MM.1S (cell line): Measurements from ENCODE around the gene SMAP1.

Experiments
- DNase-seq: peaks from one replicate; pipeline ENCODE4 v3.0.0-alpha.2; 2015
- H2AFZ ChIP-seq: fragments of 300-600 bp; sonication (generic); 2 replicates; pipeline ENCODE4 v1.6.0; 2016; ENCODE audit warnings: antibody characterized with exemption, low read length
- H3F3A ChIP-seq: fragments of 300-600 bp; sonication (generic); 2 replicates; pipeline ENCODE4 v1.6.1; 2016; ENCODE audit warnings: mild to moderate bottlenecking, antibody characterized with exemption, low read length, moderate library complexity, mixed read lengths; ENCODE audit not compliant: insufficient read depth
- H3K27ac ChIP-seq: fragments of 300-600 bp; sonication (generic); 2 replicates; pipeline ENCODE4 v1.5.1; 2016; ENCODE audit warnings: mild to moderate bottlenecking, low read length
- H3K27me3 ChIP-seq: fragments of 300-600 bp; sonication (generic); replicated peaks from 2 replicates; pipeline ENCODE4 v1.6.0; 2016; ENCODE audit warnings: low read length; ENCODE audit not compliant: insufficient read depth
- H3K36me3 ChIP-seq: fragments of 300-600 bp; sonication (generic); replicated peaks from 2 replicates; pipeline ENCODE4 v1.6.1; 2016; ENCODE audit warnings: mild to moderate bottlenecking, low read length, mixed read lengths; ENCODE audit not compliant: insufficient read depth
- H3K4me1 ChIP-seq: fragments of 300-600 bp; sonication (generic); 2 replicates; pipeline ENCODE4 v1.6.1; 2016; ENCODE audit warnings: low read length, mixed read lengths
- H3K4me2 ChIP-seq: fragments of 300-600 bp; sonication (generic); 2 replicates; pipeline ENCODE4 v1.6.0; 2016; ENCODE audit warnings: low read depth, low read length
- H3K4me3 ChIP-seq: fragments of 300-600 bp; sonication (generic); 2 replicates; pipeline ENCODE4 v1.5.1; 2016; ENCODE audit warnings: low read length, mixed read lengths
- H3K79me2 ChIP-seq: fragments of 300-600 bp; sonication (generic); 2 replicates; pipeline ENCODE4 v1.6.1; 2016; ENCODE audit warnings: mixed run types, low read length, mixed read lengths
- H3K9ac ChIP-seq: fragments of 300-600 bp; sonication (generic); 2 replicates; pipeline ENCODE4 v1.6.1; 2016; ENCODE audit warnings: low read length, mixed read lengths
- H3K9me2 ChIP-seq: fragments of 300-600 bp; sonication (generic); replicated peaks from 2 replicates; pipeline ENCODE4 v1.6.1; 2016; ENCODE audit warnings: mild to moderate bottlenecking, low read length, mixed read lengths; ENCODE audit not compliant: insufficient read depth
- H3K9me3 ChIP-seq: fragments of 300-600 bp; sonication (generic); replicated peaks from 2 replicates; pipeline ENCODE4 v1.6.1; 2016; ENCODE audit warnings: mild to moderate bottlenecking, low read length, mixed read lengths; ENCODE audit not compliant: insufficient read depth
- H4K20me1 ChIP-seq: fragments of 300-600 bp; sonication (generic); 2 replicates; pipeline ENCODE4 v1.6.1; 2016; ENCODE audit warnings: mild to moderate bottlenecking, low read length, moderate library complexity, mixed read lengths; ENCODE audit not compliant: insufficient read depth
- CTCF ChIP-seq: fragments of 300-600 bp; sonication (generic); IDR thresholded peaks from 2 replicates; pipeline ENCODE4 v1.5.1; 2016; ENCODE audit warnings: antibody characterized with exemption, low read length, mixed read lengths
- EZH2 ChIP-seq: fragments of 300-600 bp; sonication (generic); optimal IDR thresholded peaks from 2 replicates; pipeline ENCODE3; 2017; ENCODE audit warnings: low read depth, mild to moderate bottlenecking, antibody characterized with exemption, low read length, mixed read lengths
- EZH2phosphoT487 ChIP-seq: fragments of 300-600 bp; sonication (generic); IDR thresholded peaks from 2 replicates; pipeline ENCODE4 v1.6.1; 2018; ENCODE audit warnings: antibody characterized with exemption, low read length

The SMAP1 gene

GRCh38 chr6:70686548-70687133, 19.0 kb downstream of the SMAP1 start:
- peaks cover 21% of the 10 kb centered on the region; the same call in 1 of the 2 replicates for H4K20me1 ChIP-seq
- H3K9me3 ChIP-seq = no peaks in the 10 kb centered on the region
- no peak overlapping the region for H2AFZ ChIP-seq
- no peaks in the 10 kb centered on the region for H3K36me3 ChIP-seq
- H3K27me3 ChIP-seq = no peaks in the 10 kb centered on the region
- TF ChIP-seq EZH2 (no peak), EZH2phosphoT487 (no peak), CTCF (peak; percentile 74)
- no peaks in the 10 kb centered on the region for H3F3A ChIP-seq
- H3K27ac ChIP-seq = no peak overlapping the region
- no peak overlapping the region for H3K4me2 ChIP-seq
- no peaks in the 10 kb centered on the region for H3K9me2 ChIP-seq
- DNase-seq = peak; percentile 47
- H3K9ac ChIP-seq = no peak overlapping the region
- H3K4me3 ChIP-seq = no peak overlapping the region
- H3K4me1 ChIP-seq = no peaks in the 10 kb centered on the region
- peaks cover 82% of the 10 kb centered on the region for H3K79me2 ChIP-seq

DNA sequence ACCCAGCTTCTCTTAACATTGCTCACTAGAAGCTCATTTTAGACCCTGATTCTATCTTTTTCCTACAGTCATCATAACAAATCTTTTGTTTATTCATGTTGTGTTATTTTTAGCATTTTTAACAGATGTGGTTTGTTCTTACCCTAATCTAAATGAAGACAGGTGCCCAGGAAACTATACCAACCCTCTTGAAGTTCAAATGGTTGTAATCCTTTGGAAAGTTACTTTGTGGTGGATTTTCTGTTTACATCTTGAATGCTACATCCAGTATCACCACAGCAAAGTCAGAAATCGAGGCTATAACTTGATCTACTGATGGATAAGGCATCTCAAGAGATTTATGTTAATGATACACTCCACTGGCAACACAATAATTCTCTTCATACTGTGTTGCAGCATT, 26.2 kb downstream of the SMAP1 start:
- Histone ChIP-seq H3K4me2 (peak overlapping the region; percentile 16; the same call in 1 of the 2 replicates), H3K9me3 (no peaks in the 10 kb centered on the region), H3K9me2 (no peaks in the 10 kb centered on the region), H3K4me1 (peaks cover 12% of the 10 kb centered on the region), H4K20me1 (peaks cover 8% of the 10 kb centered on the region; the same call in 1 of the 2 replicates), H2AFZ (no peak overlapping the region), H3K9ac (no peak overlapping the region), H3K36me3 (no peaks in the 10 kb centered on the region), H3K4me3 (no peak overlapping the region), H3K27ac (no peak overlapping the region), H3K79me2 (peaks cover 85% of the 10 kb centered on the region), H3K27me3 (no peaks in the 10 kb centered on the region), H3F3A (no peaks in the 10 kb centered on the region; the same call in 1 of the 2 replicates)
- DNase-seq = peak; percentile 29
- TF ChIP-seq EZH2phosphoT487 (no peak), EZH2 (no peak), CTCF (no peak)

- no peaks in the 10 kb centered on the region for H3K36me3 ChIP-seq
- no peak overlapping the region for H3K9ac ChIP-seq
- no peak overlapping the region for H2AFZ ChIP-seq
- no peaks in the 10 kb centered on the region for H3K9me2 ChIP-seq
- H3K9me3 ChIP-seq = no peaks in the 10 kb centered on the region
- no peak overlapping the region for H3K4me3 ChIP-seq
- H3F3A ChIP-seq = no peaks in the 10 kb centered on the region; the same call in 1 of the 2 replicates
- H4K20me1 ChIP-seq = peaks cover 8% of the 10 kb centered on the region; the same call in 1 of the 2 replicates
- no peak overlapping the region for H3K27ac ChIP-seq
- TF ChIP-seq EZH2phosphoT487 (no peak), CTCF (no peak), EZH2 (no peak)
- H3K4me2 ChIP-seq = no peak overlapping the region; the same call in 1 of the 2 replicates
- H3K27me3 ChIP-seq = no peaks in the 10 kb centered on the region
- H3K4me1 ChIP-seq = peaks cover 12% of the 10 kb centered on the region
- no peak for DNase-seq
- peaks cover 85% of the 10 kb centered on the region for H3K79me2 ChIP-seq
These were observed 26.7 kb downstream of the SMAP1 start for GRCh38 chr6:70694371-70694770.
